GM23338 (cell line): ENCODE data around the gene DSE.

Experiments
- CREB1 ChIP-seq: fragments of 250-450 bp; sonication (Bioruptor Pico); IDR thresholded peaks from 2 replicates; pipeline ENCODE4 v1.5.0; 2020; ENCODE audit warnings: low read depth, mild to moderate bottlenecking, moderate library complexity
- ETS1 ChIP-seq: IDR thresholded peaks from 2 replicates; pipeline ENCODE4 v1.6.1; 2016; ENCODE audit warnings: antibody characterized with exemption
- EZH2 ChIP-seq: fragments of 200-600 bp; sonication (generic); IDR thresholded peaks from one replicate; pipeline ENCODE4 v1.8.0; 2017; ENCODE audit warnings: antibody characterized with exemption, mild to moderate bottlenecking, low read depth; ENCODE audit not compliant: unreplicated experiment
- EZH2phosphoT487 ChIP-seq: fragments of 200-600 bp; sonication (generic); IDR thresholded peaks from one replicate; pipeline ENCODE4 v1.8.1; 2018; ENCODE audit warnings: antibody characterized with exemption; ENCODE audit not compliant: unreplicated experiment
- POLR2AphosphoS5 ChIP-seq: IDR thresholded peaks from 2 replicates; pipeline ENCODE4 v1.6.1; 2016; ENCODE audit warnings: antibody characterized with exemption, low read depth
- REST ChIP-seq: IDR thresholded peaks from one replicate; pipeline ENCODE4 v1.6.1; 2018; ENCODE audit warnings: antibody characterized with exemption; ENCODE audit not compliant: unreplicated experiment
- STAT1 ChIP-seq: IDR thresholded peaks from one replicate; pipeline ENCODE4 v1.6.1; 2016; ENCODE audit warnings: antibody characterized with exemption; ENCODE audit not compliant: unreplicated experiment
- ZNF114 ChIP-seq: fragments of 250-450 bp; sonication (Bioruptor Pico); IDR thresholded peaks from 2 replicates; pipeline ENCODE4 v1.5.0; 2020; ENCODE audit warnings: mild to moderate bottlenecking, moderate library complexity
- ZNF462 ChIP-seq: fragments of 250-450 bp; sonication (Bioruptor Pico); IDR thresholded peaks from 2 replicates; pipeline ENCODE4 v1.5.0; 2020; ENCODE audit warnings: mild to moderate bottlenecking, moderate library complexity
- TF ChIP-seq, protein P1 (sequence below), 2 experiments: fragments of 200-600 bp in 1 of 2; sonication (generic) in 1 of 2; conservative IDR thresholded peaks; 2 replicates each; pipeline versions ENCODE4 v1.5.1 to v1.6.1; 2016 to 2017; ENCODE audit warnings: antibody characterized with exemption in 2 of 2, low read depth in 2 of 2, mild to moderate bottlenecking in 2 of 2, moderate library complexity in 1 of 2

GRCh38 chr6:116371918-116372209, 1.1 kb downstream of the DSE start:
- TF ChIP-seq, protein P1, sequence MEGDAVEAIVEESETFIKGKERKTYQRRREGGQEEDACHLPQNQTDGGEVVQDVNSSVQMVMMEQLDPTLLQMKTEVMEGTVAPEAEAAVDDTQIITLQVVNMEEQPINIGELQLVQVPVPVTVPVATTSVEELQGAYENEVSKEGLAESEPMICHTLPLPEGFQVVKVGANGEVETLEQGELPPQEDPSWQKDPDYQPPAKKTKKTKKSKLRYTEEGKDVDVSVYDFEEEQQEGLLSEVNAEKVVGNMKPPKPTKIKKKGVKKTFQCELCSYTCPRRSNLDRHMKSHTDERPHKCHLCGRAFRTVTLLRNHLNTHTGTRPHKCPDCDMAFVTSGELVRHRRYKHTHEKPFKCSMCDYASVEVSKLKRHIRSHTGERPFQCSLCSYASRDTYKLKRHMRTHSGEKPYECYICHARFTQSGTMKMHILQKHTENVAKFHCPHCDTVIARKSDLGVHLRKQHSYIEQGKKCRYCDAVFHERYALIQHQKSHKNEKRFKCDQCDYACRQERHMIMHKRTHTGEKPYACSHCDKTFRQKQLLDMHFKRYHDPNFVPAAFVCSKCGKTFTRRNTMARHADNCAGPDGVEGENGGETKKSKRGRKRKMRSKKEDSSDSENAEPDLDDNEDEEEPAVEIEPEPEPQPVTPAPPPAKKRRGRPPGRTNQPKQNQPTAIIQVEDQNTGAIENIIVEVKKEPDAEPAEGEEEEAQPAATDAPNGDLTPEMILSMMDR (conservative IDR thresholded peaks at IDR 0.05; ENCODE audit: low read depth in 2 of 2), result no peak
- TF ChIP-seq EZH2phosphoT487 (no peak), POLR2AphosphoS5 (no peak), REST (no peak), ETS1 (no peak), STAT1 (no peak), EZH2 (no peak), CREB1 (CRISPR knock-in tag) (no peak), ZNF462 (CRISPR knock-in tag) (no peak), ZNF114 (CRISPR knock-in tag) (no peak)
